GM06990 (cell line): ENCODE measurements around the gene GNG13.
A peak's percentile ranks its signal among the peaks of the same experiment; 100 is the strongest.

Experiments used
- DNase-seq: peaks from one replicate; pipeline ENCODE4 v3.0.0-alpha.2; 2011; ENCODE audit not compliant: insufficient read length; ENCODE audit errors: extremely low read depth
- H3K27me3 ChIP-seq: replicated peaks from 2 replicates; pipeline ENCODE4 v1.6.0; 2011; ENCODE audit warnings: low read length; ENCODE audit not compliant: control insufficient read depth, insufficient read depth
- H3K36me3 ChIP-seq: 2 replicates; pipeline ENCODE4 v1.5.1; 2011; ENCODE audit warnings: low read length; ENCODE audit not compliant: control insufficient read depth, insufficient read depth
- H3K4me3 ChIP-seq: replicated peaks from 2 replicates; pipeline ENCODE4 v1.5.1; 2011; ENCODE audit warnings: low read depth, mild to moderate bottlenecking, control low read depth, low read length
- CTCF ChIP-seq: IDR thresholded peaks from 2 replicates; pipeline ENCODE4 v1.5.1; 2011; ENCODE audit warnings: low read length, control low read depth, mild to moderate bottlenecking, inconsistent platforms; ENCODE audit not compliant: insufficient read depth, poor library complexity, severe bottlenecking

The GNG13 gene

GRCh38 chr16:772959-773358 is 27.6 kb downstream of the GNG13 start:
- H3K36me3 ChIP-seq, result no peaks in the 10 kb centered on the region
- no peak overlapping the region for H3K4me3 ChIP-seq
- no peaks in the 10 kb centered on the region for H3K27me3 ChIP-seq
- TF ChIP-seq CTCF, result no peak
- peak; percentile 6 for DNase-seq

GRCh38 chr16:770411-770810 is 30.1 kb downstream of the GNG13 start:
- Histone ChIP-seq H3K27me3 (no peaks in the 10 kb centered on the region), H3K36me3 (no peaks in the 10 kb centered on the region), H3K4me3 (no peak overlapping the region)
- TF ChIP-seq CTCF, result no peak
- no peak for DNase-seq

- DNase-seq, result no peak
- TF ChIP-seq CTCF, result no peak
- no peak overlapping the region for H3K4me3 ChIP-seq
Measured at GRCh38 chr16:769934-770333, 30.6 kb downstream of the GNG13 start.

DNA sequence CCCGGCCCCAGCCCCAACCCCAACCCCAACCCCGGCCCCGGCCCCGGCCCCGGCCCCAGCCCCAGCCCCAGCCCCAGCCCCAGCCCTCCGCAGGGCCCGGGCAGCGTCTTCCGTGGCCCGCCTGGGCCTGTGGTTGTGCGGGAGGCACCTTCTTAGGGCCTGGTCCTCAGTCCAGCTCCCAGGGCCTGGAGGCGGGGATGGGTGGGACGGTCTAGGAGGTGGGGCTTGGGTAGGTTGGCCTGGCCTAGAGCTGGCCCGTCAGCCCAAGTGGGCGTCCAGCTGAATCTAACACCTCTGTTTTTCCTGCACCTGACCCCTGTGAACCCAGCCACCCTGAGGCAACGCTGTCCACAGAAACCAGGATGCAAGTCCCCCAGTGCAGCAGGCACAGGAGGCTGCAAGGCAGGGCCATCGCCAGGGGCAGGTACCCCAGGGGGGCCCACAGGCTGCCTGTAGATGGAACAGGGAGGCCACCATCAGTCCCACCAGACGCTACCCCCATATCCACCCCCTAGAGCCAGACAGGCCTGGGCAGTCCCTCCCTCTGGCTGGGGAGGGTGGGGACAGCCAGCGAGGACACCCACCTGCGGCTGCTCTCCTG is 31.2 kb downstream of the GNG13 start:
- TF ChIP-seq CTCF, result no peak
- no peak for DNase-seq

More at GRCh38 chr16:769934-770333, 30.6 kb downstream of the GNG13 start:
- Histone ChIP-seq H3K27me3 (no peaks in the 10 kb centered on the region), H3K36me3 (no peaks in the 10 kb centered on the region)

DNA sequence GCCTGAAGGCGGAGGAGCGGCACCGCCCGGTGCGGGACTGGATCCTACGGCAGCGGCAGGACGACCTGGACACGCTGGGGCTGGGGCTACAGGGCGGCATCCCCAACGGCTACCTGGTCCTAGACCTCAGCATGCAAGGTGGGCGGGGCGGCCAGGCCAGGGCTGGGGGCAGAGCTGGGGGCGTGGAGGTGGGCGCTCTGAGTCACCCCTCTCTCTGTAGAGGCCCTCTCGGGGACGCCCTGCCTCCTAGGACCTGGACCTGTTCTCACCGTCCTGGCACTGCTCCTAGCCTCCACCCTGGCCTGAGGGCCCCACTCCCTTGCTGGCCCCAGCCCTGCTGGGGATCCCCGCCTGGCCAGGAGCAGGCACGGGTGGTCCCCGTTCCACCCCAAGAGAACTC is 32.1 kb downstream of the GNG13 start:
- H3K27me3 ChIP-seq, result no peaks in the 10 kb centered on the region
- TF ChIP-seq CTCF, result no peak
- no peak overlapping the region for H3K4me3 ChIP-seq
- no peaks in the 10 kb centered on the region for H3K36me3 ChIP-seq
- peak; percentile 9 for DNase-seq

More for the DNA sequence above, 31.2 kb downstream of the GNG13 start:
- Histone ChIP-seq H3K4me3 (no peak overlapping the region), H3K36me3 (no peaks in the 10 kb centered on the region), H3K27me3 (no peaks in the 10 kb centered on the region)

DNA sequence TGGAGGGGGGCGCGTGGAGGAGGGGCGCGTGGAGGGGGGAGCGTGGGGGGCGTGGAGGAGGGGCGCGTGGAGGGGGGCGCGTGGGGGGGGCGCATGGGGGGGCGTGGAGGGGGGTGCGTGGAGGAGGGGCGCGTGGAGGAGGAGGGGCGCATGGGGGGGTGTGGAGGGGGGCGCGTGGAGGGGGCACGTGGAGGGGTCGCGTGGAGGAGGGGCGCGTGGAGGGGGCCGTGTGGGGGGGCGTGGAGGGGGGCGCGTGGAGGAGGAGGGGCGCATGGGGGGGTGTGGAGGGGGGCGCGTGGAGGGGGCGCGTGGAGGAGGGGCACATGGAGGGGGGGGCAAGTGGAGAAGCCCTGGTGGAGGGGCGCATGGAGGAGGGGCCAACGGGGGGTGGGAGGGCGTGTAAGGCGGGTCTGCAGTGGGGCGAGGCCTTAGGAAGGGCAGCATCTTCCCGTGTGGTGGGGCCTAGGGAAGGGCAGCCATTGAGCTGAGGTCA is 32.7 kb downstream of the GNG13 start:
- H3K27me3 ChIP-seq, result no peaks in the 10 kb centered on the region
- no peaks in the 10 kb centered on the region for H3K36me3 ChIP-seq
- no peak for DNase-seq
- no peak for TF ChIP-seq CTCF
- H3K4me3 ChIP-seq, result no peak overlapping the region
